GM19023 (cell line): ENCODE measurements around the gene ENTPD6.
"Not testable (repeated sequence)": the region's sequence is repeated elsewhere in the genome, so short reads cannot be mapped to it uniquely, and the experiment has no call there.

Experiments
- ATAC-seq: cut with Tn5 transposase; IDR thresholded peaks from one replicate; pipeline ENCODE4 v1.9.1; 2021; ENCODE audit warnings: mild to moderate bottlenecking, moderate library complexity; ENCODE audit not compliant: unreplicated experiment

ENTPD6 gene

DNA sequence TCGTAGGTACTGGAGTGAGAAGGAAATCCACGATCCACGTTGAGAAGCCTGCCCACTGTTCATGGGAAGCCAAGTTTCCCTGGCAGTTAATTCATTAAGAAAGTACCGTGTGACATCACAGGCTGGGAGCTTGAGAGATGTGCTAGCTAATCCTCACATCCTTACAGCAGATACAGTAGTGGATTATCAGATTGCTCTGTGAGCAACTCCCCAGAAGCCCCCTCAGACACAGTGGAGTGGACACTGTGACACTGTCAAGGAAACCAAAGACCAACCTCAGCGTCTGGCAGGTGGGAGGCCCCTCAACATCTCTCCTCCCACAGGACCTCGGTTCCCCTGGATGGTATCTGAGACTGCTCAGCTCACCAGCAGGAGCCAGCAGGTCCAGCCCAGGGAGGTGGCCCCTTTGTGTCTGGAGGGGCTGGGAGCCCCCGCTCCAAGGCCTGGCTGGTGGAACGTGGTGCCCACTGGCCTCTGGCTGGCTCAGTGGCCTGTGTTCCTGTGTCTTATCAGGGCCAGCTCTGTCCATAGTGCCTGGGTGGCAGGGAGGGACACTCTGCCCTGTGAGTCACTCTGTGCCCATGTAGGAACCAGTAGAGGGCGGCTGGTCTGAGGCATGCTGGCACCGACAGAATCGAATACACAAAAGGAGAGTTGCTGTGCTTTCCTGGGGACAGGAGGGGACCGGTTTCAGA, 59.6 kb downstream of the ENTPD6 start:
- no peak for ATAC-seq

DNA sequence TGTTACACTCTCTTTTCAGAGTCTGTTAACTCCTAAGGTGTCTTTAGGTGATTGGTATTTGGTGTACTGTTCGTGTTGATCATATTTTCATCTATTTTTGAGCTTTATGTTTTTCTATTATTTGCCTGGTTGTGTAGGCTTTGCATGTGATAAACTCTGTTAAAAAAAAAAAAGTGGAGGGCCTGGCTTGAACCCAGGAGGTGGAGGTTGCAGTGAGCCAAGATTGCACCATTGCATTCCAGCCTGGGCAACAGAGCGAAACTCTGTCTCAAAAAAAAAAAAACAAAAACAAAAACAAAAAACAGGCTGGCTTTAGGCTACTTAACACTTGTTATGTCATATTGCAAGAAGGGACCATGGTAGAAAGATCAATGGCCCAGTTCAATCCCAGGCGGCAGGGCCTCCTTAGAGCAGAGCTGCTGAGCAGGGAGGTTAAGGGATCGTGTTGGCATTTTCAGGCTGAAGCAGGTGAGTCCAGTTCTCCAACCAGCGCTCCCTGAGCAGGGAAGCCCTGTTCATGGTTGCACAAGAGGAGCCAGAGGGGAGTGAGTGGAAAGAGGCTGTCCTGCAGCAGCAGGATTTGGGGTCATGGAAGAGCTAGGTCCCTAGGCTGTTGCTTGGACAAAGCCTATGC, 60.8 kb downstream of the ENTPD6 start:
- no peak for ATAC-seq

DNA sequence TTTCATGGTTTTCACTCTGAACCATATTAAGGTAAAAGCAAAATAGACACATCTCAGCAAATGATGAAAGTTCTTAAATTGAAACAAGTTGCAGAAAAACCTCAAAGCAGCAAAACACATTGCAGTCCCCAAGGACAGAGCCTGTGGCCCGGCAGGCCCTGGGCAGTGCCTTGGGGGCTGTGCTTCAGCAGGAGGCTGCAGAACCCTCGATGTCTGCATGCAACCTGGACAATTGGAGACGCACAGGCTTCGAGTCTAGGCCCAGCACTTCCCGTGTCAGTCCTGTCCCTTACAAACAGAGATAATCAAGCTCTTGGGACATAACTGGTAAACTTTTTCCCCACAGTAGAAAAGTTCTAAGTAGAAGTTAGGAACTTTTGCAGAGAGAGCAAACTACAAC, 61.6 kb downstream of the ENTPD6 start:
- ATAC-seq, result no peak

DNA sequence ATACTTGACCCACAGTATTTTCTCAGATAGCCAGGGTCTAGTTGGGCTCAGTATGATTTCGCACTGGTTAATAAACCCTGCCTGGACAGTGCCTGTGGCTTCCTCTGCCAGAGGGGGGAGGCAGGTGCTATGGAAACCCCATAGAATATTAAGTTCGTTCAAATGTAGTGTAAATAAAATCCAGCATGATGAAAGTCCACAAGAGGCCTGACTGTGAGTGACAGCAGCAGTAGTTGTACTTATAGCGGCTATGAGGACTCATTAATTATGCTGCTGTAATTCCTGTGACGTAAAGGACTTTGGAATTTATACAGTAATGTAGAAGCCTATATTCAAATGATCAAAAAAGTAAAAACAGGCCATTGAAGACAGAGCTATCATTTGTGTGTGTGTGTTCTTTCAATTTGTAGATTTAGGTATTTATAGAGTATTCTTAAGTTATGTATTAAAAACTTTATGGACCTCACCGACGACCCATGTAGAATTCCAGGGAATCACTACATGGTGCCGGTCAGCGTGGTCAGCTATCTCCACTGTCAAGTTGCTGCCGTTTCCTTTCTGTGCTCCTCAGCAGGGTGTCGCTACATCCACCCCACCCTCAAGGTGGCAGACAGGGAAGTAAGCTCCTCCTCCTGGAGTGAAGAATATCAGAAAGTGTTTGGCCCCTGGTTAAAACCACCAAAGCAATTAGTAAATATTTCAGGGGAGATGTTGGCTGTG, 62.4 kb downstream of the ENTPD6 start:
- ATAC-seq, result no peak

DNA sequence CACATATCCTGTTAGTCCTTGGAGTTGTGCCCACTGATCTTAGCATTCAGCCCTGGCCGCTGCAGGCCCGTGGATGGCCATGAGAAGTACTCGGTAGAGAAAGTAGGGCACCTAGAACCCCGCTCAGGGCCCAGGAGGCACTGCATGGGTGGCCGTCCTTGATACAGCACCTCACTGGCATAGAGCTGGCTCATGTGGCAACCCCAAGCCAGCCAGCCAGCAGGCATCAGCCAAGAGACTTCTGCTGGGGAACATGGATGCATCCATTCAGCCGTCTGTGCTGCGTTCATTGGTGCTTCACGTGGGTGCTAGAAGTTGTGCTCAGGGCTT, 62.9 kb downstream of the ENTPD6 start:
- ATAC-seq, result no peak

DNA sequence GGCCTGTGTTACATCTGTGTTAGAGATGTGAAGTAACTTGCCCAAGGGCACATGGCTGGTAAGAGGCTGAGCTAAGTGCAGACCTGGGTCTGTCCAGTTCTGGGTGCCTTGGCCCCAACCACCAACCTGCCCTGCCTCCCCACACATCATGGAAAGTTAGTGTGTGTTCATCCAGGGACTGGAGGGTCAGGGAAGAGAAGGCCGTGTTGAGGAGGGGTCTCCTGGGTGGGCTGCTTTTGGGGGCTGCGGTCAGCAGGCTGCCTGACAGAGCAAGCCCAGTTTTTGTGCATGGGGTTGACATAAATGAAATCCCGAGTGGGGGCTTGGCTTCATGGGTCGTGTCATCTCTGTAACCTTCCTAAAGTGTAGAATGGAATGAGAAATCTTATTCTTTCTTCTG, 63.3 kb downstream of the ENTPD6 start:
- no peak for ATAC-seq

DNA sequence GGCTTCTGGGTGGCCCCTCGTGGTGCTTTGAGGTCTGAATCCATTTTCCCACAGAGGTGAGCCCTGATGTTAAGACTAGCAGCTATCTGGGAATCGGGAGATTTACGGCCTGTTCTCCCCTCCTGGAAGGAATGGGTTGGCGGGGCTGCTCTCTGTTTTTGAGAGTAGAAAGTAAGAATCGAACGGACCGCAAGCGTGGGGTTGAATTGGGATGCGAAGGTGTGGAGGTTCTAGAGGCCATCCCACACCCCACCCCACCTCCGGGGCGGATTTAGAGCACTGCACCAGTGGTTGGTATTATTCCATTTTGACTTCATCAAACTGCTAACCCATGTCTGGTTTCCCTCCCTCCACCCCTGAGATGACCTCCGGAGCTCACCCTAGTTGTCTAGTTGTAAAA, 63.8 kb downstream of the ENTPD6 start:
- ATAC-seq, result no peak

DNA sequence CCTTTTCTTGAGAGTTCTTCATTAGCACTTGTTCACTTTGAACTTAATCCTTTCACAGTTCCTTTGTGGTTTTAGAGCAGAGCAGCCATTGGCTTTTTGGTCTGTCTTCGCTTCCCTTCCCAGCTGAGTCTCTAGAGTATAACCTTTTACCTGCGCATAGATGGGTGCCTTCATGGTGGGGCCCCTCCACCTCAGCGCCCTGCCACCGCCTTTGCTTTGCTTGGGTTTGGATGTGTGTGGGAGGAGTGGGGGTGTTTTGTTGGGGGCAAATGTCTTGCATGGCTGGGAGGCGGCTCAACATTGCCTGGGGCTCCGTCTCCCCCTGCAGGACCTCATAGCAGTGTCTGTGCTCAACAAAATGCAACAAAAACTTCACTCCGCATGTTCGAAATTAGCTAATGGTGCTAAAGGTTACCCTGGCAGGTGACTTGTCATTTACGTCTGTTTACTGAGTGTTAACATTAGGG, 64.3 kb downstream of the ENTPD6 start:
- no peak for ATAC-seq

DNA sequence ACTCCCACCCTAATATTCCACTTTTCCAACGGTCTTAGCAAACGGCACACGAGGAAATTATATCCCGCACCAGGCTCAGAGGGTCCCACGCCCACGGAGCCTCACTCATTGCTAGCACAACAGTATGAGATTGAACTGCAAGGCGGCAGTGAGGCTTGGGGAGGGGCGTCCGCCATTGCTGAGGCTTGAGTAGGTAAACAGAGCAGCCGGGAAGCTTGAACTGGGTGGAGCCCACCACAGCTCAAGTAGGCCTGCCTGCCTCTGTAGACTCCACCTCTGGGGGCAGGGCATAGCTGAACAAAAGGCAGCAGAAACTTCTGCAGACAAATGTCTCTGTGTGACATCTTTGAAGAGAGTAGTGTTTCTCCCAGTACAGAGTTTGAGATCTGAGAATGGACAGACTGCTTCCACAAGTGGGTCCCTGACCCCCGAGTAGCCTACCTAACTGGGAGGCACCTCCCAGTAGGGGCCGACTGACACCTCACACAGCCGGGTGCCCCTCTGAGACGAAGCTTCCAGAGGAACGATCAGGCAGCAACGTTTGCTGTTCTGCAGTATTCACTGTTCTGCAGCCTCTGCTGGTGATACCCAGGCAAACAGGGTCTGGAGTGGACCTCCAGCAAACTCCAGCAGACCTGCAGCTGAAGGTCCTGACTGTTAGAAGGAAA, 65.4 kb downstream of the ENTPD6 start:
- not testable (repeated sequence) for ATAC-seq

DNA sequence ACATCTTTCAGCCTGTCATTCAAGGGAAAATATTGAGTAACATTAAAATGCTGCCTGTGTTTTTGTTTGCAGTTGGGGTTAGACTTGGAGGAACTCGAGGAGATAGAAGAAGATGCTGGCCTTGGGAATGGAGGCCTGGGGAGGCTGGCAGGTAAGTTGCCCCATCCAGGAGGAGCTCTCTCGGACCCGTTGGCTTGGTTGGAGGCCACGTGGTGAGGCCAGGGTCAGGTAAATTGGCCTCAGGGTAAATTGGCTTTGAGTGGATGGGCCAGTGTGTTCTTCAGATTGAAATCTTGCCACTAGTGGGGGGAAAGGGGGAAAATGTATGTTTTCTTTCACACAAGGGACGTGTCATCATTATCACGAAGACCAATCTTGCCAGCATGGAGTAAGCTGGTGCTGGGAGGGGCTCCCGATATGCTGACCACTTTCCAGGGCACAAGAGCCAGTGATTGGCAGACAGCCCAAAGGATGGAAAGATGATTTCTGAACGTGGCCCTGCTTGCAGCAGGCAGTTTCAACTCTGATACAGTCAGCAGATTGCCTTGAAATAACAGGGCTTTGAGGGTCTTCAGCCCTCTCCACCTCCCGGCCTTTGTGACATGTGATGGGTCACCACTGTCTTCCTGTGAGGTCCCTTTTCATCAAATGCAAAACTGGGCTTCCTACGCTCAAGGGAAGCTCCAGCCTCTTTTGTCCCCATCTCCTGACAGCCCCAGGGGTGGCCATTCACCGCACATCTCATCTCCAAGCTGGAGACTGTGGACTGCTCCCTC, 73.7 kb downstream of the ENTPD6 start:
- no peak for ATAC-seq

DNA sequence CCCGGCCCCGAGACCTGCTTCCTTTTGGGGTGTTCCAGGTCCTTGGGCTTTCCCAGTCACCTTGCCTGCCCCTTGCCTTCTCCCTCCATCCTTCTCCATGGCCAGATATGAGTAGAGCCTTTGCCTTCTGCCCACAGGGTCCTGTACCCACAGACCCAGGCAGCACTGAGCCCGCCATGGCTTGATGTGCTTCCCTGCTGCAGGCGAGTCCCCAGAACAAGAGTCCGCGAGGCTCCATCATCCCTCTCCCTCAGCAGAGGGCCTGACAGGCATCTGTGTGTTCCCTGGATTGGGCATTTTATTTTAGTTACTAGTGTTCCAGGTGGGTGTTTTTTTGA, 74.3 kb downstream of the ENTPD6 start:
- ATAC-seq, result no peak

DNA sequence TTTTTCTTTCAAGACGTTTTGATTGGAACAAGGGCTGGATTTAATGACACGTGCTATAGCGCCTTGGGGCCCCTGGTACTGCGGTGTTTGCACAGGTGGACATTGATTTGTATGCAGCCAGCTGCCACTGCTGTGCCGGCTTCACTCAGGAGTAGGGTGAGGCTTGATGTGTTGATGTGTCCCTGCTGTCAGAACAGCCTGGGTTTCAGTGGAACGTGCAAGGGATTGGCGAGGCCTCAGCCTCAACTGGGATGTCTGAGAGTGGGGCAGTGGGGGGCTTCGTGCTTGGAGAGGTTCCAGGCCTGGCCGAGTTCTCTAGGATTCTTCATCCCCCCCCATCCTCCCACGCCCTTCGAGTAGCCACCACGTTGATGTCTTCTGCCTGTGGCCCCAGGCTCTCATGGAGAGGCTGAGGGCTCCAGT, 75.3 kb downstream of the ENTPD6 start:
- no peak for ATAC-seq

DNA sequence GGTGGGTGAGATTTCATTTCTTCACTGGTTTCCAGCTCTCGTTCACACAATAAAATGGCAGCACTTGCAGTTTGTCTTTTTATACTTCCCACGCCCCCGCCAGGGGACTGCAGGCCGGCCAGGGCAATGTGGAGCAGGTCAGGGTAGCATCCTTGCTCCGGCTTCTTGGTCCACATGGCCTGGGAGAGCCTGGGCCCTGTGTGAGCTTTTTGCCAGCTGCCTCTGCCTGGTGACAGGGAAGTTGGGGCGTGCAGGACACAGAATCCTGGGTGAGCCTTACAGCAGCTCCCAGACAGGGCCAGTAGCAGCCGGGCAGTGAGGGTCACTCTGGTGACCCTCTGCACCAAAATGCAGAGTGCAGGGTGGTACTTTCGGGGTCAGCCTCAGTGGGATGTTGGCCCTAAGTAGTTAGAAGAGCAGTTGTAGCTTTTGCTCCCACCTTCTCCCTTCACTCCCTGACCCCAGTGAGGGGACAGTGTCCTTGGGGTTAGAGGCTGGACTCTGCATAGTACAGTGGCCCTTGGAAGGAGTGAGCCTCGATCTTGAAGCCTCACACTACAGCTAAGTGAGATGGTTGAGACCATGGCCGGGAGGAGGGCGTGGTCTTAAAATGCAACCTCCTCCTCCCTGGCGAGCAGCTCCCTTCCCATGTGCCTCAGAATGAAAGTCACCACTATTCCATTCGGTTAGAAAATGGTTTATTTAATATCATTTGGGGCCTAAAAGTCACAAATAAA, 76.1 kb downstream of the ENTPD6 start:
- no peak for ATAC-seq

DNA sequence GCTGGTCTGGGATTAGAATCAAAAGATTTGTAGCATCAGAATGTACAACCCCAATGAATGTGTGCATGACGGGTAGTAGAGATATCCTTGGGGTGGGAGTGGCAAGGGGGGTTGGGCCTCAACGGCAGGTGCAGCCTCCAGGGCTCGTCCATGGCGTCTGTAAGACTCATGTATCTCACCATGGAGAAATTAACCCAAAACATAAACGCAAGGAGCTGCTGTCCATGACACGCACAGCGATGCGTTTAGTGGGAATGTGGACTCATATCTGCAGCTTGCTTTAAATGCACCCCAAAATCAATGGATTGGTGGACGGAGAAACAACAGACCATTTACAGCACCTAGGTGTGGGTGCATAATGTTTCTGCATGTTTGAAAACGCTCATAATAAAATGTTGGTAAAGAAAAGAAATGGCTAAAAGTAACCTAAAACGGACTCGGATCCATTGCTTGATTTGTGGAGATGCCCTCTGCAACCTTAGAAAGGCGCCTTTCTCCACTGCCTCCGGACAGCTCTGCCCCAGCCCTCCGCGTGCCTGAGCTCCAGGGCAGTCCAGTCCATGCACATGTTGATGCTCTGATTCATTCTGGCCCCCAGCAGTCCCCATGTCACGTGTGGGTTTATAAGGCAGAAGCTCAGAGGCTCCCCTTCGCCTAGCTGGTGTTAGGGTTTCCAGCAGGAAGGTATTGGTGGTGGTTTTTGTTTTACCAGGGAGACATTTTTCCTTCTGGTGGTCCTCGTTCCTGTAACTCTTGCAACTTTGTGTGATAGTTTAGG, 76.9 kb downstream of the ENTPD6 start:
- no peak for ATAC-seq

DNA sequence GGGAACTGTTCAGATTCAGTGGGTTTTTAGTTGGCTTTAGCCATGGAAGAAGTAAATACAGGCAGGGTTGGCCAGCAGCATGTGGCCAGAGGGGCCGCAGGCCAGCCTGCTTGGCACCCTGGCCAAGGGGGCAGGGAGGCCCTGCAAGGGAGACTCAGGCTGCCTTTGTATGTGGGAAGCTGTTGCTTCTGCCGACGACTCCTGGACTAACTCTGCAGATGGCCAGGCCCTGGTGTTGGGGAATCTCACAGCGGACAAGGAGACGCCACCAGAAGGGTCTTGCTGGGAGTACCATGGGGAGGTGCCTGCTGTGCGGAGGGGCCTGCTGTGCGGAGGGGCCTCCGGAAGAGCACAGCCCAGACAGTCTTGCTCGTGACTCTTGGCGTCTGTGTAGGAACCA, 77.5 kb downstream of the ENTPD6 start:
- ATAC-seq, result no peak

DNA sequence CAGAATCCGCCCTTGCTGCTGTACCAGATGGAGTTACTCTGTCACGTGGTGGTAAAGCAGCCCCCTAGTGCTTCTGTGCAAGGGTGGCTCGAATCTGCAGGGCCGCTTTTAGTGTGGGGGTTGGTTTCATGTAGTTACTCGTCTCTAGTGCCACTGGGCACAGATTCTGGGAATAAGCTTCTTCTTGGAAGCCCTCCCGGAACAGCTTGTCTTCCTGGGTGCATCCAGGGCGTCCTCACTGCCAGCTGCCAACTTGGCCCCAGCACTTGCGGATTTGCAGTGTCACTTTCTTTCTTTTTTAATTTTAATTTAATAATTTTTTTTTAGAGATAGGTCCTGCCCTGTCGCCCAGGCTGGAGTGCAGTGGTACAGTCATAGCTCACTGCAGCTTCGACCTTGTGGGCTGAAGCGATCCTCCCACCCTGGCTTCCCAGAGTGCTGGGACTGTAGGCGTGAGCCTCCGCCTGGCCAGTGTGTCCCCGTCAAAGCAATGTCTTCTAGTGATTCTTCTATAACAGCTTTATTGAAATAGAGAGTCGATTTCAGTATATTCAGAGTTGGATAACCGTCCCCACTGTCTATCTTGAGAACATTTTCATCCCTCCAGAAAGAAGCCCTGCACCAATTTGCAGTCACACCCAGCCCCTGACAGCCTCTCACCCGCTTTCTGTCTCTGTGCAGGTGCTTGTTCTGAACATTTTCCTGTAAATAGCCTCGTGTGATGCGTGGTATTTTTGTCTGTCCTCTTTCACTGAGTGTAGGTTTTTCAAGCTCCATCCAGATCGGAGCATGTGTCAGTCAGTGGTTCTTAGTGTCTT, 78.2 kb downstream of the ENTPD6 start:
- no peak for ATAC-seq

DNA sequence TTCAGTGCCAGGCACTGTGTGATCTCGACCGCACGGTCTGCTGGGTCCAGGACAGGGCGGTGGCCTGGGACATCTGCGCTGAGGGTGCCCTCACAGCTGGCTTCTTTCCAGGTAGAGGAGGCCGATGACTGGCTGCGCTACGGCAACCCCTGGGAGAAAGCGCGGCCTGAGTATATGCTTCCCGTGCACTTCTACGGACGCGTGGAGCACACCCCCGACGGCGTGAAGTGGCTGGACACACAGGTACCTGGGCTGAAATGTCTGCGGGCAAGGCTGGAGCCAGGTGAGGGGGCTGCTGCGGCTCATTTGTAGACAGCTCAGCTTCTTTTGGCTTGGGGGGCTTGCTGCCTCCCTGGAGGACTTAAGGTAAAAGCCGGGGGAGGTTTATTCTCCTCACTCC, 79.0 kb downstream of the ENTPD6 start:
- no peak for ATAC-seq

DNA sequence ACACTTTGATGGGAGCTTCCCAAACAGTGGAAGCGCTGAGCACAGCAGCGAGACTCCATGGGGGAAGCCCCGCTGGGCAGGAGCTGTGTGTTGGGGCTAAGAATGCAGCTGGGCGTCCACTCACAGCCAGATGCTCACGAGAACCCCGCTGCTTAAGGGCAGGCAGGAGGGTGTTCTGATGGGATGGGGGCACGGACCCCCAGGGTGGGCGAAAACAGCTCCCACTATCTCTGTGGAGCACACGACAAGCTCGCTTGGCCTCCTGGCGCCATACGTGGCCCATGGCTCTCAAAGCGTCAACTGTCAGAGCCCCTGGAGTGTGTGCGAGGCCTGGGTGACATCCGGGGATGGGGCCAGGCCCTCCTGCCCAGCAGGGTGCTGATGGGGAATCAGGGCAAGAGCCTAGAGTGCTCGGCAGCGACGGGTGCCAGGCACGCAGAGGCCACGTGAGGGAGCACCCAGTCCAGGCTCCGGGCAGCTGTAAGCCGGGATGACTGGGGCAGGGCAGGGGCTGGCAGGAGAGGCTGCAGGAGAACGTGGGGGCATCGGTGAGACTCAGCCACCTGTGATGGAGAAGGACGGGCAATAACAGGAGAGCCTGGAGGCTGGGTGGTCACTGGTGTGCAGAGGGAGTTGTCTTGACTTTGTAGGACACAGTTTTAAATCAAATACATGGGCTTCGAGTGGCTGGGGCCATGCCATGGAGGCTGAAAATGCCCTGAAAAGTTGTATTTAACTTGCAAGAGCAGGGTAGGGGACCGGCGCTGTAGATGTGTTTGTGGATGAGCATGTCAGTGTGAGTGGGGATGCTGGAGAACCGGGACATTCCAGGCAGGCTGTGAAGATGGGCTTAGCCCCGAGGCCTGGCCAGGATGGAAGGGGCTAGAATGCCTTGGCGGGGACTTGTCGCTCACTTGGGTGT, 79.6 kb downstream of the ENTPD6 start:
- ATAC-seq, result no peak
